ENCODE results near the gene ITPKB. TPM values are rescaled to one million over a fixed set of nuclear protein-coding genes. Genes with fewer than 3 reads are reported as not detected.

Gene ITPKB
- total and polyA plus RNA-seq, 2 of the 13 experiments (the other 11 are each of a cell fraction or from before 2014, with no cell fraction given), result not detected

- Histone ChIP-seq H3K27ac (ENCODE audit: extremely low read length, insufficient read depth, low read length) (no peak overlapping the region), H4K20me1 (ENCODE audit: insufficient read depth, low read length) (no peaks in the 10 kb centered on the region), H3K4me1 (ENCODE audit: insufficient read depth, low read length) (no peaks in the 10 kb centered on the region), H3K4me3 (replicated peaks in 1 of 3; ENCODE audit: insufficient read depth in 1 of 3, low read depth in 2 of 3, low read length in 3 of 3) (no peak overlapping the region), H2AFZ (ENCODE audit: low read length) (no peak overlapping the region), H3K9ac (ENCODE audit: insufficient read depth, low read depth, low read length) (no peak overlapping the region), H3K4me2 (ENCODE audit: low read depth, low read length) (no peak overlapping the region), H3K27me3 (ENCODE audit: control insufficient read depth in 1 of 2, insufficient read depth in 2 of 2, low read length in 2 of 2) (peaks cover 8 to 76% of the 10 kb centered on the region in 2 experiments; a peak in 4 of 5 replicates), H3K9me3 (ENCODE audit: low read length) (no peaks in the 10 kb centered on the region), H3K79me2 (ENCODE audit: insufficient read depth, low read length) (no peaks in the 10 kb centered on the region), H3K36me3 (replicated peaks in 1 of 2; ENCODE audit: control insufficient read depth in 1 of 2, insufficient read depth in 2 of 2, low read length in 2 of 2) (no peaks in the 10 kb centered on the region)
- BruUV-seq (replicated peaks), result no TSS peak
- in situ Hi-C loops (cut with HindIII; ENCODE audit: extremely low pct_ligation_motif_present, low pct_unique_long_range_greater_than_20kb), result no loop called here
- ChIA-PET POLR2A (no interaction called here), CTCF (ENCODE audit: low intra/inter-chr PET ratio, low total read pairs) (no interaction called here)
- intact Hi-C loops (cut with micrococcal nuclease; ENCODE audit: unreplicated experiment), result no loop called here
- WGBS (ENCODE audit: low lambda C conversion rate), result 5% methylated on average over 4 of the region's 5 CpGs
- DNase-seq (ENCODE audit: low spot score) (no peak), ATAC-seq (no peak), FAIRE-seq (no peak)
- no peak for TF ChIP-seq THRA (CRISPR knock-in tag; IDR thresholded peaks at IDR 0.05; ENCODE audit: borderline replicate concordance)
- no peak for TF ChIP-seq ZNF792 (CRISPR knock-in tag; IDR thresholded peaks at IDR 0.05)
- TF ChIP-seq SP1 (IDR thresholded peaks at IDR 0.05), result no peak
- TF ChIP-seq SP1 (CRISPR knock-in tag; IDR thresholded peaks at IDR 0.05), result no peak
- no peak for TF ChIP-seq TARDBP (CRISPR knock-in tag; IDR thresholded peaks at IDR 0.05)
- no peak for TF ChIP-seq ZNF530 (CRISPR knock-in tag; IDR thresholded peaks at IDR 0.05; ENCODE audit: low read depth)
- TF ChIP-seq, protein P1, sequence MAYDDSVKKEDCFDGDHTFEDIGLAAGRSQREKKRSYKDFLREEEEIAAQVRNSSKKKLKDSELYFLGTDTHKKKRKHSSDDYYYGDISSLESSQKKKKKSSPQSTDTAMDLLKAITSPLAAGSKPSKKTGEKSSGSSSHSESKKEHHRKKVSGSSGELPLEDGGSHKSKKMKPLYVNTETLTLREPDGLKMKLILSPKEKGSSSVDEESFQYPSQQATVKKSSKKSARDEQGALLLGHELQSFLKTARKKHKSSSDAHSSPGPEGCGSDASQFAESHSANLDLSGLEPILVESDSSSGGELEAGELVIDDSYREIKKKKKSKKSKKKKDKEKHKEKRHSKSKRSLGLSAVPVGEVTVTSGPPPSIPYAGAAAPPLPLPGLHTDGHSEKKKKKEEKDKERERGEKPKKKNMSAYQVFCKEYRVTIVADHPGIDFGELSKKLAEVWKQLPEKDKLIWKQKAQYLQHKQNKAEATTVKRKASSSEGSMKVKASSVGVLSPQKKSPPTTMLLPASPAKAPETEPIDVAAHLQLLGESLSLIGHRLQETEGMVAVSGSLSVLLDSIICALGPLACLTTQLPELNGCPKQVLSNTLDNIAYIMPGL (CRISPR knock-in tag; IDR thresholded peaks at IDR 0.05; ENCODE audit: borderline replicate concordance in 1 of 2, low read depth in 1 of 2), result no peak
- TF ChIP-seq TAF15 (IDR thresholded peaks at IDR 0.05; ENCODE audit: low read depth, low read length, poor library complexity, severe bottlenecking), result no peak
- TF ChIP-seq HNRNPH1 (optimal IDR thresholded peaks at IDR 0.05; ENCODE audit: low read depth, low read length), result no peak
- no peak for TF ChIP-seq ZNF7 (CRISPR knock-in tag; IDR thresholded peaks at IDR 0.05)
- no peak for TF ChIP-seq RELA (CRISPR knock-in tag; IDR thresholded peaks at IDR 0.05)
- no peak for TF ChIP-seq KMT2B (CRISPR knock-in tag; IDR thresholded peaks at IDR 0.05)
- TF ChIP-seq ASH2L (IDR thresholded peaks at IDR 0.05; ENCODE audit: insufficient read length, low read depth, low read length), result no peak
- TF ChIP-seq, protein P2, sequence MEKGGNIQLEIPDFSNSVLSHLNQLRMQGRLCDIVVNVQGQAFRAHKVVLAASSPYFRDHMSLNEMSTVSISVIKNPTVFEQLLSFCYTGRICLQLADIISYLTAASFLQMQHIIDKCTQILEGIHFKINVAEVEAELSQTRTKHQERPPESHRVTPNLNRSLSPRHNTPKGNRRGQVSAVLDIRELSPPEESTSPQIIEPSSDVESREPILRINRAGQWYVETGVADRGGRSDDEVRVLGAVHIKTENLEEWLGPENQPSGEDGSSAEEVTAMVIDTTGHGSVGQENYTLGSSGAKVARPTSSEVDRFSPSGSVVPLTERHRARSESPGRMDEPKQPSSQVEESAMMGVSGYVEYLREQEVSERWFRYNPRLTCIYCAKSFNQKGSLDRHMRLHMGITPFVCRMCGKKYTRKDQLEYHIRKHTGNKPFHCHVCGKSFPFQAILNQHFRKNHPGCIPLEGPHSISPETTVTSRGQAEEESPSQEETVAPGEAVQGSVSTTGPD (CRISPR knock-in tag; IDR thresholded peaks at IDR 0.05), result no peak
- TF ChIP-seq RCOR2 (CRISPR knock-in tag; IDR thresholded peaks at IDR 0.05), result no peak
- TF ChIP-seq ZNF562 (CRISPR knock-in tag; IDR thresholded peaks at IDR 0.05; ENCODE audit: borderline replicate concordance), result no peak
- TF ChIP-seq HES4 (CRISPR knock-in tag; IDR thresholded peaks at IDR 0.05; ENCODE audit: borderline replicate concordance), result no peak
- TF ChIP-seq, protein P3, sequence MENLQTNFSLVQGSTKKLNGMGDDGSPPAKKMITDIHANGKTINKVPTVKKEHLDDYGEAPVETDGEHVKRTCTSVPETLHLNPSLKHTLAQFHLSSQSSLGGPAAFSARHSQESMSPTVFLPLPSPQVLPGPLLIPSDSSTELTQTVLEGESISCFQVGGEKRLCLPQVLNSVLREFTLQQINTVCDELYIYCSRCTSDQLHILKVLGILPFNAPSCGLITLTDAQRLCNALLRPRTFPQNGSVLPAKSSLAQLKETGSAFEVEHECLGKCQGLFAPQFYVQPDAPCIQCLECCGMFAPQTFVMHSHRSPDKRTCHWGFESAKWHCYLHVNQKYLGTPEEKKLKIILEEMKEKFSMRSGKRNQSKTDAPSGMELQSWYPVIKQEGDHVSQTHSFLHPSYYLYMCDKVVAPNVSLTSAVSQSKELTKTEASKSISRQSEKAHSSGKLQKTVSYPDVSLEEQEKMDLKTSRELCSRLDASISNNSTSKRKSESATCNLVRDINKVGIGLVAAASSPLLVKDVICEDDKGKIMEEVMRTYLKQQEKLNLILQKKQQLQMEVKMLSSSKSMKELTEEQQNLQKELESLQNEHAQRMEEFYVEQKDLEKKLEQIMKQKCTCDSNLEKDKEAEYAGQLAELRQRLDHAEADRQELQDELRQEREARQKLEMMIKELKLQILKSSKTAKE (CRISPR knock-in tag; IDR thresholded peaks at IDR 0.05; ENCODE audit: borderline replicate concordance), result no peak
- no peak for TF ChIP-seq MYC (CRISPR knock-in tag; IDR thresholded peaks at IDR 0.05; ENCODE audit: borderline replicate concordance)
These were observed 79.9 kb downstream of the ITPKB start for GRCh38 chr1:226659136-226659535.
